ENCODE data around the gene FXYD6.

Gene FXYD6

GRCh38 chr11:117910941-117911655 is 34.6 kb upstream of the FXYD6 start:
- no peak overlapping the region for H3K9ac ChIP-seq

GRCh38 chr11:117910525-117910924 is 34.1 kb upstream of the FXYD6 start:
- H3K27me3 ChIP-seq (ENCODE audit: control insufficient read depth, insufficient read depth, low read length) = no peaks in the 10 kb centered on the region
- H3K4me2 ChIP-seq (ENCODE audit: low read length) = no peak overlapping the region
- H3K9me3 ChIP-seq (ENCODE audit: control insufficient read depth, low read length) = no peaks in the 10 kb centered on the region
- H3K4me1 ChIP-seq = no peaks in the 10 kb centered on the region
- TF ChIP-seq, protein P1, sequence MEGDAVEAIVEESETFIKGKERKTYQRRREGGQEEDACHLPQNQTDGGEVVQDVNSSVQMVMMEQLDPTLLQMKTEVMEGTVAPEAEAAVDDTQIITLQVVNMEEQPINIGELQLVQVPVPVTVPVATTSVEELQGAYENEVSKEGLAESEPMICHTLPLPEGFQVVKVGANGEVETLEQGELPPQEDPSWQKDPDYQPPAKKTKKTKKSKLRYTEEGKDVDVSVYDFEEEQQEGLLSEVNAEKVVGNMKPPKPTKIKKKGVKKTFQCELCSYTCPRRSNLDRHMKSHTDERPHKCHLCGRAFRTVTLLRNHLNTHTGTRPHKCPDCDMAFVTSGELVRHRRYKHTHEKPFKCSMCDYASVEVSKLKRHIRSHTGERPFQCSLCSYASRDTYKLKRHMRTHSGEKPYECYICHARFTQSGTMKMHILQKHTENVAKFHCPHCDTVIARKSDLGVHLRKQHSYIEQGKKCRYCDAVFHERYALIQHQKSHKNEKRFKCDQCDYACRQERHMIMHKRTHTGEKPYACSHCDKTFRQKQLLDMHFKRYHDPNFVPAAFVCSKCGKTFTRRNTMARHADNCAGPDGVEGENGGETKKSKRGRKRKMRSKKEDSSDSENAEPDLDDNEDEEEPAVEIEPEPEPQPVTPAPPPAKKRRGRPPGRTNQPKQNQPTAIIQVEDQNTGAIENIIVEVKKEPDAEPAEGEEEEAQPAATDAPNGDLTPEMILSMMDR (IDR thresholded peaks at IDR 0.05) = no peak
- no peak overlapping the region for H3K27ac ChIP-seq
- no peak overlapping the region for H3K4me3 ChIP-seq (ENCODE audit: low read depth, low read length)
- H3K9ac ChIP-seq = no peak overlapping the region
- no peak overlapping the region for H2AFZ ChIP-seq
- H3K36me3 ChIP-seq (ENCODE audit: control insufficient read depth, insufficient read depth, low read length) = no peaks in the 10 kb centered on the region
- H3K79me2 ChIP-seq = no peaks in the 10 kb centered on the region

More at GRCh38 chr11:117910941-117911655, 34.6 kb upstream of the FXYD6 start:
- Histone ChIP-seq H3K36me3 (ENCODE audit: control insufficient read depth, insufficient read depth, low read length) (no peaks in the 10 kb centered on the region), H3K4me3 (ENCODE audit: low read depth, low read length) (no peak overlapping the region), H2AFZ (no peak overlapping the region), H3K27ac (no peak overlapping the region), H3K79me2 (no peaks in the 10 kb centered on the region), H3K4me2 (ENCODE audit: low read length) (no peak overlapping the region), H3K4me1 (no peaks in the 10 kb centered on the region), H3K27me3 (ENCODE audit: control insufficient read depth, insufficient read depth, low read length) (no peaks in the 10 kb centered on the region), H3K9me3 (ENCODE audit: control insufficient read depth, low read length) (no peaks in the 10 kb centered on the region)
- TF ChIP-seq, protein P1 (IDR thresholded peaks at IDR 0.05) = no peak

- H3K4me2 ChIP-seq (ENCODE audit: low read length) = no peak overlapping the region
- H3K79me2 ChIP-seq = no peaks in the 10 kb centered on the region
- H2AFZ ChIP-seq = no peak overlapping the region
- no peaks in the 10 kb centered on the region for H3K36me3 ChIP-seq (ENCODE audit: control insufficient read depth, insufficient read depth, low read length)
- H3K9ac ChIP-seq = no peak overlapping the region
- no peak overlapping the region for H3K4me3 ChIP-seq (ENCODE audit: low read depth, low read length)
- no peak overlapping the region for H3K27ac ChIP-seq
- TF ChIP-seq, protein P1 (IDR thresholded peaks at IDR 0.05) = no peak
- no peaks in the 10 kb centered on the region for H3K9me3 ChIP-seq (ENCODE audit: control insufficient read depth, low read length)
- no peaks in the 10 kb centered on the region for H3K27me3 ChIP-seq (ENCODE audit: control insufficient read depth, insufficient read depth, low read length)
- H3K4me1 ChIP-seq = no peaks in the 10 kb centered on the region
These were observed 33.3 kb upstream of the FXYD6 start for GRCh38 chr11:117909611-117910382.

DNA sequence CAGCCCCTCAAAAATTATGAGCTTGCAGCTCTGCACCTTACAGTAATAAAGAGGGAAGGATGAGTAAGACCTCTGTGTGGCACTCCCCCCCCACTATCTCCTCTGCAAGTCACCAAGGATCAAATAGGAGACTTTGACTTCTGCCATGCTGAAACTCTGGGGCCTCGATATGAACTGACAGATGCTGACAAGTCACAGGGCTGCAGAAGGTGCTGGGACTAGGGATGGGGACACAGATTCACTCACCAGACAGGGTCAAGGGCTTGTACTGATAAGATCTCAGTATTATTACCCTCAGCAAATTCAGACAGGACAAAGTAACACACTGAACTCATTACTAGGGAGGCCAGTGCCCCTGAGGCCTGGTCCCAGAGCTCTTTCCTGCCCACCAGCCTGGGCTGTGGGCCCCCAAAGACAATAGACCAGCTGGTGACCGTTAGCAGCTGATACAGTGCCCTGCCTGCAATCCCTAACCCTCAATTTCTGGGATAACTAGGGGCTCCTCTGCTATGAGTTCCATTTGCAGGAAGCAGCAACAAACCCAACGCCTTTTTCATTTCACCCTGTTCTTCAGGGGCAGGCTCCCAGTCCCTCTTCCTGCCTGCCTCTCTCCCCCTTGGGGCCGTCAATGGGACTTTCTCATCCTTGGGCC is 32.6 kb upstream of the FXYD6 start:
- Histone ChIP-seq H3K36me3 (ENCODE audit: control insufficient read depth, insufficient read depth, low read length) (no peaks in the 10 kb centered on the region), H3K9me3 (ENCODE audit: control insufficient read depth, low read length) (no peaks in the 10 kb centered on the region), H3K4me1 (no peaks in the 10 kb centered on the region), H2AFZ (no peak overlapping the region), H3K79me2 (no peaks in the 10 kb centered on the region), H3K4me2 (ENCODE audit: low read length) (no peak overlapping the region), H3K4me3 (ENCODE audit: low read depth, low read length) (no peak overlapping the region), H3K9ac (no peak overlapping the region), H3K27me3 (ENCODE audit: control insufficient read depth, insufficient read depth, low read length) (no peaks in the 10 kb centered on the region), H3K27ac (no peak overlapping the region)
- TF ChIP-seq, protein P1 (IDR thresholded peaks at IDR 0.05) = no peak

Measured in parathyroid adenoma (tissue), 2 donors.